ENCODE measurements around the gene SDHAF1. TPM values are rescaled to one million over a fixed set of nuclear protein-coding genes. Genes with fewer than 3 reads are reported as not detected.

SDHAF1 gene
- total and polyA plus RNA-seq, 2 of the 8 experiments (the other 6 are each of a cell fraction or from before 2014, with no cell fraction given), result 16.0 to 21.3 TPM

GRCh38 chr19:35991731-35992450, 3.1 kb upstream of the SDHAF1 start:
- no peak overlapping the region for H3K4ac ChIP-seq (replicated peaks; ENCODE audit: insufficient read length, low read depth, low read length)
- H3K79me1 ChIP-seq (ENCODE audit: low read depth, low read length), result peaks cover 11% of the 10 kb centered on the region
- FAIRE-seq (no peak), DNase-seq (ENCODE audit: low read depth in 1 of 2, low spot score in 2 of 2) (no peak)
- H3K27ac ChIP-seq (ENCODE audit: low read depth, low read length), result no peak overlapping the region
- peaks cover 10% of the 10 kb centered on the region; the same call in 1 of the 2 replicates for H3K23me2 ChIP-seq (ENCODE audit: low read depth, low read length)
- H2BK120ac ChIP-seq (replicated peaks; ENCODE audit: low read depth, low read length), result no peak overlapping the region
- 85% methylated on average over 7 of the region's 7 CpGs; no CpG with 5 or more reads in 1 of the 2 experiments for WGBS, 2 experiments (ENCODE audit: extremely low coverage in 1 of 2, insufficient coverage in 1 of 2, insufficient read length in 1 of 2, insufficient replicate concordance in 2 of 2, low coverage in 1 of 2, low lambda C conversion rate in 2 of 2, missing lambda C conversion rate in 1 of 2)
- H3K9me3 ChIP-seq (ENCODE audit: insufficient read depth in 2 of 2, low read depth in 1 of 2, low read length in 1 of 2), result no peaks in the 10 kb centered on the region; a peak in 1 of 4 replicates
- CTCF ChIA-PET (ENCODE audit: partially characterized antibody), result interaction anchor here (0.5 to 1.6 kb wide), 5 partner anchors 11 to 64 kb away, joined by 3 read pairs; partner anchors contain the start of gene SYNE4
- H3K79me2 ChIP-seq (ENCODE audit: control insufficient read depth in 1 of 2, insufficient read depth in 2 of 2, low read length in 2 of 2), result peaks cover 0 to 9% of the 10 kb centered on the region in 2 experiments; a peak in 2 of 4 replicates
- no peak overlapping the region for H2BK15ac ChIP-seq (ENCODE audit: low read length)
- H3K4me3 ChIP-seq (ENCODE audit: extremely low read depth in 1 of 4, insufficient read depth in 2 of 4, low read depth in 3 of 4, low read length in 4 of 4), result no peak overlapping the region
- no peak overlapping the region for H4K5ac ChIP-seq (ENCODE audit: insufficient read length, low read depth, low read length)
- H3K14ac ChIP-seq (ENCODE audit: insufficient read length), result no peak overlapping the region
- H2AK5ac ChIP-seq (ENCODE audit: low read depth, low read length), result no peak overlapping the region
- POLR2A ChIA-PET (ENCODE audit: partially characterized antibody), result interaction anchor here (1.0 to 1.3 kb wide), 2 partner anchors 15 to 28 kb away, joined by 3 read pairs; no protein-coding TSS in a partner anchor
- no peak overlapping the region for H2BK12ac ChIP-seq (ENCODE audit: low read depth, low read length)
- no peak overlapping the region for H2BK5ac ChIP-seq (ENCODE audit: low read depth, low read length)
- H3K9ac ChIP-seq (replicated peaks in 1 of 4; ENCODE audit: extremely low read depth in 1 of 4, low read depth in 3 of 4, low read length in 3 of 4), result no peak overlapping the region
- H2AFZ ChIP-seq (ENCODE audit: low read length), result no peak overlapping the region
- H3K4me1 ChIP-seq (replicated peaks in 1 of 4; ENCODE audit: control insufficient read depth in 3 of 4, insufficient read depth in 4 of 4, low read length in 3 of 4), result peaks cover 0 to 5% (median 1%) of the 10 kb centered on the region in 4 experiments; a peak in 4 of 7 replicates
- no peak overlapping the region for H4K91ac ChIP-seq (replicated peaks; ENCODE audit: insufficient read length, low read length)
- no peak overlapping the region for H4K8ac ChIP-seq (ENCODE audit: extremely low read depth, insufficient read depth, low read length)
- no peak overlapping the region for H3K18ac ChIP-seq (ENCODE audit: extremely low read depth, low read length)
- H3K56ac ChIP-seq (replicated peaks; ENCODE audit: insufficient read length, low read depth, low read length), result no peak overlapping the region
- TF ChIP-seq CHD2 (IDR thresholded peaks at IDR 0.05; ENCODE audit: low read length) (no peak), KDM4A (IDR thresholded peaks at IDR 0.05; ENCODE audit: low read depth, low read length, severe bottlenecking) (no peak), CTCF (IDR thresholded peaks at IDR 0.05; ENCODE audit: control extremely low read depth in 1 of 3, insufficient read depth in 1 of 3, low read depth in 1 of 3, low read length in 3 of 3) (no peak), RXRA (IDR thresholded peaks at IDR 0.05; ENCODE audit: insufficient read depth, low read depth, low read length) (no peak), EP300 (IDR thresholded peaks at IDR 0.05; ENCODE audit: borderline replicate concordance in 1 of 2, low read depth in 2 of 2, low read length in 2 of 2) (no peak), ZNF274 (IDR thresholded peaks at IDR 0.05; ENCODE audit: borderline replicate concordance, extremely low read depth, low read length) (no peak)
- H4K20me1 ChIP-seq (replicated peaks in 1 of 2; ENCODE audit: control insufficient read depth in 1 of 2, insufficient read depth in 2 of 2, low read length in 2 of 2), result peaks cover 0 to 6% of the 10 kb centered on the region in 2 experiments
- no peaks in the 10 kb centered on the region for H3K36me3 ChIP-seq (ENCODE audit: control insufficient read depth in 2 of 4, insufficient read depth in 4 of 4, low read length in 3 of 4)
- H3K27me3 ChIP-seq (replicated peaks in 1 of 4; ENCODE audit: control insufficient read depth in 3 of 4, extremely low read depth in 1 of 4, insufficient read depth in 3 of 4, low read length in 3 of 4), result no peaks in the 10 kb centered on the region
- H3K23ac ChIP-seq (ENCODE audit: insufficient read length), result no peak overlapping the region
- no peak overlapping the region for H2BK20ac ChIP-seq (ENCODE audit: low read length)
- H3K4me2 ChIP-seq (ENCODE audit: insufficient read depth in 1 of 2, low read depth in 2 of 2, low read length in 2 of 2), result no peak overlapping the region

Data from H1 (cell line).